Chondrocyte (in vitro differentiated cells): ENCODE results near the gene MICAL3. TPM values are rescaled to one million over a fixed set of nuclear protein-coding genes. Genes with fewer than 3 reads are reported as not detected.
A peak's percentile ranks its signal among the peaks of the same experiment; 100 is the strongest.

Experiments
- DNase-seq: peaks from one replicate; pipeline ENCODE4 v3.0.0; 2021; ENCODE audit warnings: mixed read lengths, low spot score
- H3K27ac Mint-ChIP-seq: one replicate; pipeline ENCODE4 v1.8.0; 2021; ENCODE audit warnings: mild to moderate bottlenecking, moderate library complexity, mixed read lengths; ENCODE audit not compliant: unreplicated experiment
- H3K27me3 Mint-ChIP-seq: 2 replicates; pipeline ENCODE4 v1.8.0; 2021; ENCODE audit warnings: low read depth, mixed read lengths
- H3K36me3 Mint-ChIP-seq: 2 replicates; pipeline ENCODE4 v1.8.0; 2021; ENCODE audit warnings: low read depth, mixed read lengths
- H3K4me1 Mint-ChIP-seq: 2 replicates; pipeline ENCODE4 v1.8.0; 2021; ENCODE audit warnings: low read depth, mild to moderate bottlenecking, mixed read lengths
- H3K4me3 Mint-ChIP-seq: one replicate; pipeline ENCODE4 v1.8.0; 2021; ENCODE audit warnings: mild to moderate bottlenecking, moderate library complexity, mixed read lengths; ENCODE audit not compliant: unreplicated experiment
- H3K9me3 Mint-ChIP-seq: 2 replicates; pipeline ENCODE4 v1.8.0; 2021; ENCODE audit warnings: low read depth, mixed read lengths
- total RNA-seq: library from RNA; stranded (reverse); gene quantifications from 3 replicates; pipeline ENCODE4 v1.2.1, GENCODE V29; 2021
- TF ChIP-seq, protein P1 (sequence below): fragments of 200-600 bp; sonication (generic); IDR thresholded peaks from 2 replicates; pipeline ENCODE4 v1.5.0; 2021; ENCODE audit warnings: antibody characterized with exemption, mild to moderate bottlenecking, moderate library complexity

The MICAL3 gene
- total RNA-seq, 1 donor from 2014 or later, result 68.2 TPM

GRCh38 chr22:17914474-17914873, 109.9 kb downstream of the MICAL3 start:
- TF ChIP-seq, protein P1, sequence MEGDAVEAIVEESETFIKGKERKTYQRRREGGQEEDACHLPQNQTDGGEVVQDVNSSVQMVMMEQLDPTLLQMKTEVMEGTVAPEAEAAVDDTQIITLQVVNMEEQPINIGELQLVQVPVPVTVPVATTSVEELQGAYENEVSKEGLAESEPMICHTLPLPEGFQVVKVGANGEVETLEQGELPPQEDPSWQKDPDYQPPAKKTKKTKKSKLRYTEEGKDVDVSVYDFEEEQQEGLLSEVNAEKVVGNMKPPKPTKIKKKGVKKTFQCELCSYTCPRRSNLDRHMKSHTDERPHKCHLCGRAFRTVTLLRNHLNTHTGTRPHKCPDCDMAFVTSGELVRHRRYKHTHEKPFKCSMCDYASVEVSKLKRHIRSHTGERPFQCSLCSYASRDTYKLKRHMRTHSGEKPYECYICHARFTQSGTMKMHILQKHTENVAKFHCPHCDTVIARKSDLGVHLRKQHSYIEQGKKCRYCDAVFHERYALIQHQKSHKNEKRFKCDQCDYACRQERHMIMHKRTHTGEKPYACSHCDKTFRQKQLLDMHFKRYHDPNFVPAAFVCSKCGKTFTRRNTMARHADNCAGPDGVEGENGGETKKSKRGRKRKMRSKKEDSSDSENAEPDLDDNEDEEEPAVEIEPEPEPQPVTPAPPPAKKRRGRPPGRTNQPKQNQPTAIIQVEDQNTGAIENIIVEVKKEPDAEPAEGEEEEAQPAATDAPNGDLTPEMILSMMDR, result no peak
- DNase-seq, result no peak
- Mint-ChIP-seq H3K4me3 (no peak overlapping the region), H3K27ac (no peak overlapping the region), H3K4me1 (peaks cover 42% of the 10 kb centered on the region), H3K9me3 (no peaks in the 10 kb centered on the region), H3K27me3 (no peaks in the 10 kb centered on the region), H3K36me3 (no peaks in the 10 kb centered on the region)

DNA sequence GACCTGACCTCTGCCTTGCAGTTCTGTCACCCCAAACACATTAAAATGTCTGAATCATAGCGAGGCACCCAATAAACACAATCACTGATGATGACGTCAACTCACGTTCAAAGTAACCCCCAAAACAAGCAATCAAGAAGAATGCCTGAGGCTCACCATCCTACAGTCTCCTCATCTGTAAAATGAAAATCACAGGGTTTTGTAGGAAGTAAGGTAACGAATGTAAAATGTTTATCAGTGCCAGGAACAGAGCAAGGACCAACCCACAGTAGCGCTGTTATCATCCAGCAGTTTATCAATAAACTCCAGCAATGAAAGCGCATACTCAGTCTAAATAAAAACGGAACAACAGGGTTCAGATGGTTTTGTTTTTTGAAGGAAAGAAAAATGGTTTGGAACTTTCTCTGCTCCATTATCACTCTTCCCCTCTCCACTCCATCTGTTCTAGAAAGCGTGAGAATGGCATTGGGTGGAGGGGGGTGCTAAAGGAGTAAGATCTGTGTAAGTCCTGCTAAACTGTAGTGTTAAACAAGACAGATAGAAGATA, 110.5 kb downstream of the MICAL3 start:
- Mint-ChIP-seq H3K36me3 (no peaks in the 10 kb centered on the region), H3K27me3 (no peaks in the 10 kb centered on the region), H3K4me1 (peaks cover 41% of the 10 kb centered on the region), H3K27ac (no peak overlapping the region), H3K9me3 (no peaks in the 10 kb centered on the region), H3K4me3 (no peak overlapping the region)
- TF ChIP-seq, protein P1, result no peak
- no peak for DNase-seq

DNA sequence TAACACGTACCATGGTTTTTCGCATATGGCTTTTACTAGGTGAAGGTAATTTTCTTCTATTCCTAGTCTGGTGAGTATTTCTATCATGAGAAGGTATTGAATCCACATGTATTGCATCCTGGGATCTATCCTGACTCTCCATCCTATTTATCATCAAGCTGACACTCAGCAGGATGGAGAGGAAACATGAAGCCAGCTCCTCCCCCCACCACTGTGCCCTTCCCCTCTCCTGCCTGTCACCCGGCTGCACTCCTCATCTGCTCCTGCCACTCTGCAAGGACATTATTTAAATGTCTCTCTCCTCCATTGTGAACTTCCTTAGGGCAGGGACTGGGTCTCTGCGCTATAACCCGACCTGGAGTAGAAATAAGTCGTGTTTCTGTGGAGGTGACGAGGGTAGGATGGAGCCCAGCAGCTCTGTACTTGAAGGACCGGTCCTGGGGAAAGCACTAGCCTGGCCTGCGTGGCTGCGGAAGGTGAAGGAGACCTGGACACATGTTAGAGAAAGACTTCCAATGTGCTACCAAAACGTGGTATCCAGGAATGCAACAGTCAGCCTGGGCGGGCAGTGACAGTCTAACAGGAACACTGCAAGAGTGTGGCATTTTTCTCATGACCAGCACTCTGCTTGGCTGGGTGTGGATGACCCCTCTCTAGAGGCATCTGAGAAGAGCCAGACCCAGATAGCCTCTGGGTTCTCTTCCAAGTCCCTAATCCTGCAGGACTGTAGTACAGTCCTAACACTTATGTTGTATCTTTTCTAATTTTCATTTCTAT, 111.2 kb downstream of the MICAL3 start:
- Mint-ChIP-seq H3K4me3 (no peak overlapping the region), H3K4me1 (peaks cover 41% of the 10 kb centered on the region), H3K36me3 (no peaks in the 10 kb centered on the region), H3K27me3 (no peaks in the 10 kb centered on the region), H3K9me3 (no peaks in the 10 kb centered on the region), H3K27ac (peak overlapping the region; percentile 55)
- no peak for DNase-seq
- TF ChIP-seq, protein P1, result no peak

- TF ChIP-seq, protein P1, result no peak
- peaks cover 45% of the 10 kb centered on the region for H3K4me1 Mint-ChIP-seq
- no peaks in the 10 kb centered on the region for H3K36me3 Mint-ChIP-seq
- H3K4me3 Mint-ChIP-seq, result no peak overlapping the region
- H3K9me3 Mint-ChIP-seq, result no peaks in the 10 kb centered on the region
- no peaks in the 10 kb centered on the region for H3K27me3 Mint-ChIP-seq
- no peak for DNase-seq
- peak overlapping the region; percentile 99 for H3K27ac Mint-ChIP-seq
Measured at GRCh38 chr22:17911887-17912286, 112.5 kb downstream of the MICAL3 start.

- TF ChIP-seq, protein P1, result no peak
- H3K4me1 Mint-ChIP-seq, result peaks cover 45% of the 10 kb centered on the region
- H3K27ac Mint-ChIP-seq, result peak overlapping the region; percentile 99
- no peak for DNase-seq
- H3K36me3 Mint-ChIP-seq, result no peaks in the 10 kb centered on the region
- no peaks in the 10 kb centered on the region for H3K27me3 Mint-ChIP-seq
- H3K4me3 Mint-ChIP-seq, result peak overlapping the region; percentile 57
- no peaks in the 10 kb centered on the region for H3K9me3 Mint-ChIP-seq
Measured at GRCh38 chr22:17911312-17911705, 113.1 kb downstream of the MICAL3 start.
